ENCODE measurements around the gene ERG28. TPM values are rescaled to one million over a fixed set of nuclear protein-coding genes. Genes with fewer than 3 reads are reported as not detected.

ERG28 gene
- total RNA-seq, 2 experiments from 2014 or later, result 9.8 to 24.0 TPM

DNA sequence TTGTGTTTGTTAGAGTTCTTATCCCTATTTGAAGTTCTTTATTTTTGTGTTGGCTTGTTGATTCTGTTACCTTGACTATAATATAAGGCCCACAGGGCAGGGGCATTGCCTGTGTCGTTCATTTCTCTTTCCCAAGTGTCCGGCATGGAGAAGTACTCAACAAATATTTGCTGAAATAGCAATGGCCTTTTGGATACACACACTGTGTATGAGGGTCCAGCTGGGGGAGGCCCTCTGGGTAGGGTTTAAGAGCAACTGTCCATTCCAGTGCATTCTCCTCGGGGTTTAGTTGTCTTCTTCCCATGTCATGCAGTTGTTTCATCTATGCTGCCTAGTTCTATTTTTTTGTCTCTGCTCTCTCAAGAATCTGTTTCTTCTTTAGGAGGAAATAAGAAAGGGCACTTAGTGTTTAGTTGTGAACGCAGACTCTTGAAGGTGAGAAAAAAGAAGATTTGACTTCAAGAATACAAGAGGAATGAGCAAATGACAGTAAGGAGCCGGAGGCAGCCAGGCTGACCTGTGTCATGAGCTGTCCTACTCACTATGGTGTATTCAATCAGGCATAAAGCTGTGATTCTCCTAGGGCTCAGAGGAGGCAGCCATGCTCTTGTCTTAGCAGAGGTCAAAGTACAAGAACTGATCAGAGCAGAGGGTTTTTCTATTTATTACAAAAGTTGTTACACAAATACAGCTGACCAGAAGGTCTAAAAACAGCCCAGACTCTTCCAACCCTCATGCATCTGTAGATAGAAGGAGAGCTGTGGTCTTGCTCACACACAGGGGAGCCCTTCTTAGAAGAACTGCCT lies 10.2 kb downstream of the ERG28 start:
- H4K20me1 ChIP-seq (ENCODE audit: insufficient read depth, low read length), result no peaks in the 10 kb centered on the region
- ChIA-PET POLR2A (interaction anchor here (1.9 kb wide), 1 partner anchor 10 kb away, joined by 6 read pairs; the partner anchor contains the start of genes ERG28 and TTLL5), CTCF (ENCODE audit: unreplicated experiment) (no interaction called here)
- no peaks in the 10 kb centered on the region for H3K9me2 ChIP-seq (ENCODE audit: insufficient read depth, low read length)
- H3K4me2 ChIP-seq (ENCODE audit: low read length), result no peak overlapping the region
- H3K4me1 ChIP-seq (ENCODE audit: insufficient read depth, low read length, poor library complexity, severe bottlenecking), result no peaks in the 10 kb centered on the region
- no peak overlapping the region for H3K27ac ChIP-seq (ENCODE audit: low read depth, low read length, poor library complexity, severe bottlenecking)
- intact Hi-C loops (cut with micrococcal nuclease; ENCODE audit: unreplicated experiment), result no loop called here
- no peak for TF ChIP-seq EZH2phosphoT487 (IDR thresholded peaks at IDR 0.05; ENCODE audit: borderline replicate concordance, low read depth, low read length)
- TF ChIP-seq, protein P1, sequence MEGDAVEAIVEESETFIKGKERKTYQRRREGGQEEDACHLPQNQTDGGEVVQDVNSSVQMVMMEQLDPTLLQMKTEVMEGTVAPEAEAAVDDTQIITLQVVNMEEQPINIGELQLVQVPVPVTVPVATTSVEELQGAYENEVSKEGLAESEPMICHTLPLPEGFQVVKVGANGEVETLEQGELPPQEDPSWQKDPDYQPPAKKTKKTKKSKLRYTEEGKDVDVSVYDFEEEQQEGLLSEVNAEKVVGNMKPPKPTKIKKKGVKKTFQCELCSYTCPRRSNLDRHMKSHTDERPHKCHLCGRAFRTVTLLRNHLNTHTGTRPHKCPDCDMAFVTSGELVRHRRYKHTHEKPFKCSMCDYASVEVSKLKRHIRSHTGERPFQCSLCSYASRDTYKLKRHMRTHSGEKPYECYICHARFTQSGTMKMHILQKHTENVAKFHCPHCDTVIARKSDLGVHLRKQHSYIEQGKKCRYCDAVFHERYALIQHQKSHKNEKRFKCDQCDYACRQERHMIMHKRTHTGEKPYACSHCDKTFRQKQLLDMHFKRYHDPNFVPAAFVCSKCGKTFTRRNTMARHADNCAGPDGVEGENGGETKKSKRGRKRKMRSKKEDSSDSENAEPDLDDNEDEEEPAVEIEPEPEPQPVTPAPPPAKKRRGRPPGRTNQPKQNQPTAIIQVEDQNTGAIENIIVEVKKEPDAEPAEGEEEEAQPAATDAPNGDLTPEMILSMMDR (conservative IDR thresholded peaks at IDR 0.05; ENCODE audit: low read length), result no peak
- no TSS peak for BruUV-seq (replicated peaks)
- DNase-seq (ENCODE audit: low spot score), result no peak
- no peaks in the 10 kb centered on the region for H3K9me3 ChIP-seq (ENCODE audit: low read length)
- peaks cover 58% of the 10 kb centered on the region for H3K36me3 ChIP-seq (ENCODE audit: insufficient read depth, low read length)
- no peaks in the 10 kb centered on the region for H3K79me2 ChIP-seq (ENCODE audit: insufficient read depth, low read depth, low read length)
- H3K4me3 ChIP-seq (ENCODE audit: low read depth, low read length, poor library complexity, severe bottlenecking), result no peak overlapping the region
- no peak overlapping the region for H2AFZ ChIP-seq (ENCODE audit: low read length)

DNA sequence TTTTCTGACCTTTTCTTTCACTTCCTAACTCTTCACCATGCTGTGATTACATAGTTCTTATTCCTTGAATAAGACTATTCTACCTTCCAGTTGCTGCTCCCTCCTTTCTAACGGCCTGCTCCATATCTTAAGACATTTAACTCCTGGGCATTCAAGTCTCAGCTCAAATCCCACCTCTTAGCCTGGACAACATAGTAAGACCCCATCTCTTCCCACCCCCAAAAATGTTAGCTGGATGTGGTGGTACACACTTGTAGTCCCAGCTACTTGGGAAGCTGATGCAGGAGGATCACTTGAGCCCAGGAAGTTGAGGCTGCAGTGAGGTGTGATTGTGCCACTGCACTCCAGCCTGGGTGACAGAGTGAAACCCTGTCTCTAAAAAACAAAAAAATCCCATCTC lies 10.9 kb downstream of the ERG28 start:
- intact Hi-C loops (cut with micrococcal nuclease; ENCODE audit: unreplicated experiment), result no loop called here
- Histone ChIP-seq H3K4me1 (ENCODE audit: insufficient read depth, low read length, poor library complexity, severe bottlenecking) (no peaks in the 10 kb centered on the region), H3K9me3 (ENCODE audit: low read length) (no peaks in the 10 kb centered on the region), H3K4me3 (ENCODE audit: low read depth, low read length, poor library complexity, severe bottlenecking) (no peak overlapping the region), H3K27ac (ENCODE audit: low read depth, low read length, poor library complexity, severe bottlenecking) (no peak overlapping the region), H2AFZ (ENCODE audit: low read length) (no peak overlapping the region), H3K36me3 (ENCODE audit: insufficient read depth, low read length) (peaks cover 51% of the 10 kb centered on the region), H4K20me1 (ENCODE audit: insufficient read depth, low read length) (no peaks in the 10 kb centered on the region), H3K79me2 (ENCODE audit: insufficient read depth, low read depth, low read length) (no peaks in the 10 kb centered on the region), H3K9me2 (ENCODE audit: insufficient read depth, low read length) (no peaks in the 10 kb centered on the region), H3K4me2 (ENCODE audit: low read length) (no peak overlapping the region)
- BruUV-seq (replicated peaks), result no TSS peak
- DNase-seq (ENCODE audit: low spot score), result no peak
- POLR2A ChIA-PET, result interaction anchor here (0.6 to 1.3 kb wide), 3 partner anchors 11 to 74 kb away, joined by 3 to 8 read pairs (median 5); partner anchors contain the start of genes ERG28 and TTLL5
- CTCF ChIA-PET (ENCODE audit: unreplicated experiment), result no interaction called here
- TF ChIP-seq EZH2phosphoT487 (IDR thresholded peaks at IDR 0.05; ENCODE audit: borderline replicate concordance, low read depth, low read length), result no peak
- TF ChIP-seq, protein P1 (conservative IDR thresholded peaks at IDR 0.05; ENCODE audit: low read length), result no peak

DNA sequence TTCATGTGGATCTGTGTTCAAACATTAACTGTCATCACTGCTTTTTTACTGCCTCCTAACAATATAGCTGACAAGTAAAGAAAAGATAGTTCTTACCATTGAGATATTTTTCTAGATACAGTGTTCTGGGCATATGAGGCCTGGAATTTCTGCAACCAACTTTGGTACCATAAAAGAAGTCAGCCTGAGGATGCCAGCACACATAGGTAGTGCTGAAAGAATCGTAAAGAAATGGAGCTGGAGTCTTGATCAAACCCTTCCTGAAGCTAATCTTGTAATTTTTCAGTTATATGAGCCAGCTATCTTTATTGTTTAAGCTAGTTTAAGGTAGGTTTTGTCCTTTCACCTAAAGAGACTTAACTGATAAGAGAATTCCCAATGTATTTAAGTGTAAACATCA lies 11.3 kb downstream of the ERG28 start:
- Histone ChIP-seq H3K4me1 (ENCODE audit: insufficient read depth, low read length, poor library complexity, severe bottlenecking) (no peaks in the 10 kb centered on the region), H2AFZ (ENCODE audit: low read length) (no peak overlapping the region), H4K20me1 (ENCODE audit: insufficient read depth, low read length) (no peaks in the 10 kb centered on the region), H3K36me3 (ENCODE audit: insufficient read depth, low read length) (peaks cover 46% of the 10 kb centered on the region), H3K9me3 (ENCODE audit: low read length) (no peaks in the 10 kb centered on the region), H3K27ac (ENCODE audit: low read depth, low read length, poor library complexity, severe bottlenecking) (no peak overlapping the region), H3K4me2 (ENCODE audit: low read length) (no peak overlapping the region), H3K79me2 (ENCODE audit: insufficient read depth, low read depth, low read length) (no peaks in the 10 kb centered on the region), H3K9me2 (ENCODE audit: insufficient read depth, low read length) (no peaks in the 10 kb centered on the region), H3K4me3 (ENCODE audit: low read depth, low read length, poor library complexity, severe bottlenecking) (no peak overlapping the region)
- no peak for DNase-seq (ENCODE audit: low spot score)
- ChIA-PET POLR2A (interaction anchor here (0.6 to 1.3 kb wide), 3 partner anchors 11 to 73 kb away, joined by 3 to 8 read pairs (median 5); partner anchors contain the start of genes ERG28 and TTLL5), CTCF (ENCODE audit: unreplicated experiment) (no interaction called here)
- TF ChIP-seq, protein P1 (conservative IDR thresholded peaks at IDR 0.05; ENCODE audit: low read length), result no peak
- no peak for TF ChIP-seq EZH2phosphoT487 (IDR thresholded peaks at IDR 0.05; ENCODE audit: borderline replicate concordance, low read depth, low read length)
- BruUV-seq (replicated peaks), result no TSS peak
- intact Hi-C loops (cut with micrococcal nuclease; ENCODE audit: unreplicated experiment), result no loop called here
